Brain pericyte (primary cell): ENCODE data around the gene PPP1R13B.
"Not testable (repeated sequence)": the region's sequence is repeated elsewhere in the genome, so short reads cannot be mapped to it uniquely, and the experiment has no call there.

Experiments
- DNase-seq: peaks from one replicate; pipeline ENCODE4 v3.0.0-alpha.2; 2012; ENCODE audit warnings: low read depth, low spot score

The PPP1R13B gene, protein sequence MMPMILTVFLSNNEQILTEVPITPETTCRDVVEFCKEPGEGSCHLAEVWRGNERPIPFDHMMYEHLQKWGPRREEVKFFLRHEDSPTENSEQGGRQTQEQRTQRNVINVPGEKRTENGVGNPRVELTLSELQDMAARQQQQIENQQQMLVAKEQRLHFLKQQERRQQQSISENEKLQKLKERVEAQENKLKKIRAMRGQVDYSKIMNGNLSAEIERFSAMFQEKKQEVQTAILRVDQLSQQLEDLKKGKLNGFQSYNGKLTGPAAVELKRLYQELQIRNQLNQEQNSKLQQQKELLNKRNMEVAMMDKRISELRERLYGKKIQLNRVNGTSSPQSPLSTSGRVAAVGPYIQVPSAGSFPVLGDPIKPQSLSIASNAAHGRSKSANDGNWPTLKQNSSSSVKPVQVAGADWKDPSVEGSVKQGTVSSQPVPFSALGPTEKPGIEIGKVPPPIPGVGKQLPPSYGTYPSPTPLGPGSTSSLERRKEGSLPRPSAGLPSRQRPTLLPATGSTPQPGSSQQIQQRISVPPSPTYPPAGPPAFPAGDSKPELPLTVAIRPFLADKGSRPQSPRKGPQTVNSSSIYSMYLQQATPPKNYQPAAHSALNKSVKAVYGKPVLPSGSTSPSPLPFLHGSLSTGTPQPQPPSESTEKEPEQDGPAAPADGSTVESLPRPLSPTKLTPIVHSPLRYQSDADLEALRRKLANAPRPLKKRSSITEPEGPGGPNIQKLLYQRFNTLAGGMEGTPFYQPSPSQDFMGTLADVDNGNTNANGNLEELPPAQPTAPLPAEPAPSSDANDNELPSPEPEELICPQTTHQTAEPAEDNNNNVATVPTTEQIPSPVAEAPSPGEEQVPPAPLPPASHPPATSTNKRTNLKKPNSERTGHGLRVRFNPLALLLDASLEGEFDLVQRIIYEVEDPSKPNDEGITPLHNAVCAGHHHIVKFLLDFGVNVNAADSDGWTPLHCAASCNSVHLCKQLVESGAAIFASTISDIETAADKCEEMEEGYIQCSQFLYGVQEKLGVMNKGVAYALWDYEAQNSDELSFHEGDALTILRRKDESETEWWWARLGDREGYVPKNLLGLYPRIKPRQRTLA

DNA sequence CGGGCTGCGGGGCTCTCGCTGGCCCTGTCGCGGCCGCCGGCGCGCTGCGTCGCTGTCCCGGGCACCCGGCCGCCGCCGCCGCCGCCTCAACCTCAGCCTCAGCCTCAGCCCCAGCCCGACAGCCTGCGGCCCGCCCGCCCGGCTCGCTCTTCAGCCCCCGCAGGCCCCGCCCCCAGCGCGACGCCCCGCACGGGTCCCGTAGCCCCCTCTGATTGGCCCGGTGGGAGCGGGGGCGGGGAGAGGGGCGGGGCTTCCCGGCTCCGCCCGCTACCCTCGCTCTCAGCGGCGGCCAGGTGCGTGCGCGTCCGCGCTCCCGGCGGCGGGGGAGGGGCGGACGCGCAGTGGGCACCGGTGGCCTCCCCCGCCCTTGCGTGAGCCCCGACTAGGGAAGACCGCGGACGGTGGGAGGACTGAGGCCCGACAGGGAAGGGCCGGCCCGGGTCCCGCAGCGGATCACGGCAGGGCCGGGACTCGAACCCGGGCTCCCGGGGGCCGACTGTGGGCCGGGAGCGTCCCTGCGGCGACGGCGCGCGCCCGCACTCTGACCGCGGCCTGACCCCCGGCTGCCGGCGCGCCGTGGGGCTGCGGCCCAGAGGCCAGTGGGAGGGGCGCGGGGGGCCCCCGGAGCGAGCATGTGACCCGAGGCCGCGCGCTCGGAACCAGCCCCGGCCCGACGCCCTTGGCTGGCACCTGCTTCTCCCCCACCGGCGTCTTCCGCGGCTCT lies at the start of gene PPP1R13B:
Gene PPP1R13B, minus strand, starts transcription at position 125 of the 724 bp plus-strand sequence. CDS start 268 bp downstream, outside the sequence.
- no peak for DNase-seq

DNA sequence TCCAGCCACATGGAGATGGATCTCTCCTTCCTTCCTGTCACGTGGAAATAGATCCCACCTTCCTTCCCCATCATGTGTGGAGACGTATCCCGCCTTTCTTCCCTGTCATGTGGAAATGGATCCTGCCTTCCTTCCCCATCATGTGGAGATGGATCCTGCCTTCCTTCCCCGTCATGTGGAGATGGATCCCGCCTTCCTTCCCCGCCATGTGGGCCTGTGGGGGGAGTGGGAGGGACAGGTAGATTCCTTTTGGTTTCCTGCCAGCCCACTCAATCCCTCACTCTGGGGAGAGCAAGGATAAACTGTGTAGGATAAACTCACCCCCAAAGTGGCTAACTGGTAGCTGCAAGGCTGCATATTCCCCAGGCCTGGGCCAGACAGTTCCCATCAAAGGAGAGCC lies 49.2 kb upstream of the PPP1R13B start:
- no peak for DNase-seq

DNA sequence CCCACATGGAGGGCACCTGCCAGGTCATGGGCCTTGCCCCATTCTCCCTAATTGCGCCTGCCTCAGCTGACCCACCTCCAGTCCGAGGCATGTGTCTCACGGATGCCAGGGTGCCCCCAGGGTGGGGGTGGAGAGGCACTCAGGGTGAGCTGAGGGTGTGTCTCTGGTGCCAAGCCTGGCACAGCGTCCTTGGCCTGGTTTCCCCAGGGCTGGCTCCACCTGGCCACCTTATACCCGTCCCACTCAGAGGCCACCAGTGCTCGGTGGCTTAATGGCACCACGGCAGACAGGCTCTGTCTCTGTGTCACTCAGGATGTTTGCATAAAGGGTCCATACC lies 47.3 kb upstream of the PPP1R13B start:
- no peak for DNase-seq

GRCh38 chr14:103894034-103894722 lies 46.8 kb upstream of the PPP1R13B start:
- DNase-seq, result no peak

DNA sequence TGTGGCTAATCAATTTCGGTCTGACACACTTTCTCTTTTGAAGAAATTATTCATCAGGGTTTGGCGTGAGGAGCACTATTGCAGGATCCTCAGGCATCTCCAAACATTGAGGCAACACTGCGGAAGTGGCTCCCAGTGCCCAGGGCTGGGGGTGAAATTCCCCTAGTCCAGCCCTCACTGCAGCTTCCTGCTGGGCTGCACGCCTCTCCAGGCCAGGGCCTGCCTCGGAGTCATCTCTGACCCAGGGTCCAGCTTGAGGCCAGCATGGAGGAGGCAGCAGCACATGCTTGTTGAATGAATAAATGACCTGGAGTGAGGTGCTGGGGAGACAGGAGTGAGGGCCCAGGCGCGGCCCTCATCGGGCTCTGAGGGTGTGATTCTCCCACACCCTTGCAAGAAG lies 44.9 kb upstream of the PPP1R13B start:
- DNase-seq, result no peak

- DNase-seq, result no peak
Observed at GRCh38 chr14:103891667-103892215, 44.4 kb upstream of the PPP1R13B start.

DNA sequence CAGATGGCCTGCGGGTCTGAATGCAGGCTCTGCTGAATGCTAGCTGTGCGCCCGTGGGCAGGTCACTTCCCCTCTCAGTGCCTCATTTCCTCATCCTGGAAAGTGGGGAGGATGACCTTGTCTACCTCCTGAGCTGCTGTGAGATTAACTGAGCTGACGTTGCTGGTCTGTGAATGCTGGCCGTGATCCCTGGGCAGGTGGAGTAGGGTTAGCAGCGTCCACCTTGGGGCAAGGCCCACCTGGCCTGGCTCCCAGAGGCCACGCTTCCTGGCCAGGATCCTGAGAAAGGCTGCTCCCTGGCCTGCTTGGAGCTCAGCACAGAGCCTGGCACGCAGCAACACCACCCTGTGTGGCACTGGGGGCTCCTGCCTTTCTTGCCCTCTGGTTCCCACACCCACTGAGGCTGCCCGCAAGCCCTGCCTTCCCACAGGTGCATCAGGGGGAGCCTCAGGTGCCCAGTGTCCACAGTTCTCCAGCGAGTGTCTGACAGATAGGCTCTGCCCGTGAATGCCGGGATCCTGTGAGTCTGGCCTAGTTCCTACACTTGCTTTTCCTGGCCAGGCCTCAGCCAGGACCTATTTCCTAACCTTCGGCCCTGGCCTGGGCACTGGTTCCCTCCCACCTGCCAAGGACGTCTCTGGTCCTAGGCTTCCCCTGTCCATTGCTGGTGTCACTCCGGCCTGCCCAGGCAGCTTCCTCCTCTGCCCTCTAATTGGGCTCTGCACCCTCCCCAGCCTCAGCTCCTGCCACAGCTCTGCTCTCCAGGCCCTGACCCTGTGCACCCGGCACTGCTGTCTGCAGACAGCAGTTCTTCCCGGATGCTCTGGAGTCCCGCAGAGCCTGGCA lies 43.7 kb upstream of the PPP1R13B start:
- DNase-seq, result no peak

DNA sequence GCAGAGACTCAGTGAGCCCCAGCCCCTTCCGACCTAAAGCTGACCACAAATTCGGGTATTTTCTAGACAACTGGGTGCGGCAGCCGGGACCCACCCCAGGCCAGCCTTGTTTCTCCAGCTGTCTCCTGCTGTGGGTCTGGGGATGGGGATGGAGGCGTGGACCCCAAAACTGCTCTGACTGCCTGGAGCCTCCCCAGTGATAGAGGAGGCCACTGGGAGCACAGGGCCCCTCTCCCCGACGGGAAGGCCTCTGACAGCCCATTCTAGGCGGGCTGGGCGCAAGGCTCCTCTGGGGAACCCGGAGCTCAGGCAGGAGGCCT lies 42.6 kb upstream of the PPP1R13B start:
- DNase-seq, result no peak

DNA sequence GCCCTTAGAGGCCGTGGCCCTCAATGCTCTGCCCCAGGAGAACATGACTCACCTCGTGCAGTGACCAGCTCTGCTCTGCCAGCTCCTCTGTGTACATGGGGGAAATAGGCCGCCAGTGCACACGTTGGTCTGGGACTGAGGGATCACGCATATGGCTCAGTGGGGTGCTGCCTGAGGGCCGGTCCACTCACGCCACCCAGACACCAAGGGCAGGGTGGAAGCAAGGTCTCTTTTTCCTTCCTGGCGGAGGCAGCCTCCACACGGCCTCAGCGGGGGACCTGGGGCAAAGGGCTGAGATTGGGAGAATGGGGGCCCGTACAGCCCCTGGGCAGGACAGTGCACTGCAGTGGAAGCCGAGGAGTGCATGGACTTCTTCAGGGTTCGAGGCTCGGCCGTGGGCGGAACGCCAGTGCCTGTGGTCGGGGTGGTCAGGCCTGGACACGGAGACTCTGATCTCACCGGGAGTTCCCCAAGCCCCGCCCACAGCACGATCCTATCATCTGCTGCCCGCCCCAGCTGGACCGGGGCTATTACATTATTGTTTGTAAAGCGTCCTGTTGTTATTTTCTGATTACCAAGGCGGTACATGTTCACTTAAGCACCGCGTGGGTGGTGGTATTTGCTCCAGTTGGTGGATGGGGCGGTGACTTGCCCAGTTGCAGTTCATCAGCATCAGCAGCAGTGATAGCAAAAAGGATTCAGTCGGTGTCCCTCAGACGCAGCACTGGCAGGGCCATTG lies 42.1 kb upstream of the PPP1R13B start:
- no peak for DNase-seq

DNA sequence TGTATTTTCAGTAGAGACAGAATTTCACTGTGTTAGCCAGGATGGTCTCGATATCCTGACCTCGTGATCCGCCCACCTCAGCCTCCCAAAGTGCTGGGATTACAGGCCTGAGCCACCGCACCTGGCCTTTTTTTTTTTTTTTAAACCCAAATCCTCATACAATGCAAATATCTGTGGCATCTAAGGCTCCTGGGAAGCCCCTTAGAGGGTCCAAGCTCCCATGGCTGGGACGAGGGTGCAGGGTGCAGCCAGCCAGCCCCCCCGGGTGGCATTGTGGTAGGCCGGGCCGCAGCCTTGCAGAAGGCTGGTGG lies 41.6 kb upstream of the PPP1R13B start:
- DNase-seq, result not testable (repeated sequence)

DNA sequence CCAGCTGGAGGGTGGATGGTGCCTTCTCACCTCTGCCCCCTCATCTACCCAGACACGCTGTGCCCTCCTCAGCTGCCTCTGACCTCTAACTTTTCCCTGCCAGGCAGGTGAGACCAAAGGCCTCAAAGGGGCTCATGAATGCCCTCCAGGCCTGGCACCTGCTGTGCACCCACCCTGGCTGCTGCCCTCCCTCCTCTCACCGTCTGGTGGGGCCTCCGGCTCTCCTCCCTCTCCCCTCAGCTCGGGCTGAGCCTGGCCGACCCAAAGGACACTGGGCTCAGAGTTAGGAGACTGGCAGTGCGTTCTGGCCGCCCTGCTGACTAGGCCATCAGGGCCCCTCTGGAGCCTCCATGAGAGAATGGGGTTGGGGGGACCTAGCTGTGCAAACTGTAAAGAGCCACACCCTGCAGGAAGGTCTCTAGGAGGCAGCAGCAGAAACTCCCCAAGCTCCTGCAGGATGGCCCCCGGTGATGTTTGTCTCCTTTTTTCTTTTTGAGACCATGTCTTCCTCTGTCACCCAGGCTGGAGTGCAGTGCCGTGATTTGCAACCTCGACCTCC lies 40.3 kb upstream of the PPP1R13B start:
- no peak for DNase-seq

- no peak for DNase-seq
Observed at GRCh38 chr14:103887170-103887501, 39.8 kb upstream of the PPP1R13B start.

DNA sequence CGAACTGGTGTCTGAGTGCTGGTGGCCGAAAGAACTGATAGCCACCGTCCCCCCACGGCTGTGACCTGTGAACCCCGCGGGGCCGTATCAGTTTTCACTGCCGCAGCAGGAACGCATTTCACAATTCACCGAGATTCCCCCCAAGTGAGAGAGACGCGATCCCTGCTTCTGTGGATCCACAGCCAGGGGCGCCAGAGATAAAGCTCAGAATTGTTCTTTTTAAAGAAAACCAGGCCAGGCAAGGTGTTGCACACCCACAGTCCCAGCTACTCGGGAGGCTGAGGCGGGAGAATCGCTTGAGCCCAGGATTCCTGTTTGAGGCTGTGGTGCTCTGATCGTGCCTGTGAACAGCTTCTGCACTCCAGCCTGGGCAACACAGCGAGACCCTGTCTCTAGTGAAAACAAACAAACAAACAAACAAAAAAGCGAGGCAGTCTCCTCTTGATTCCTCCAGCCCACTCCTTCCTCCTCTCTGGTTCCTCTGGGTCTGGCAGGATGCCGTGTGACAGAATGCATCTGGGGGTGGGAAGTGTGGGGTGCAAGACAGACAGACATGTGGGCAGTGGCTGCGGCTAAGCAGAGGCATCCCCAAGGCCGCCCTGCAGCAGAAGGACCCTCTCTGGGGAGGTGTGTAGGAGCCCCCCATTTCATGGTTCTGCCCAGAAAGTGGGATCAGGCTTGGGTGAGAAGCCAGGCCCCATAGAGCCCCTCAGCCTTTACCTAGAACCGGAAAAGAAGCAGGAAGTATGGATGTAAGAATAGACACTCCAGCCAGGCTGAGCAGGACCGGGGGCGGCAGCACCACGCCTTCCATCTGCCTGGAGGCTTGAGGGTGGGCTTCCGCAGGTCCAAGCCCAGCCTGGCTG lies 39.2 kb upstream of the PPP1R13B start:
- DNase-seq, result no peak

DNA sequence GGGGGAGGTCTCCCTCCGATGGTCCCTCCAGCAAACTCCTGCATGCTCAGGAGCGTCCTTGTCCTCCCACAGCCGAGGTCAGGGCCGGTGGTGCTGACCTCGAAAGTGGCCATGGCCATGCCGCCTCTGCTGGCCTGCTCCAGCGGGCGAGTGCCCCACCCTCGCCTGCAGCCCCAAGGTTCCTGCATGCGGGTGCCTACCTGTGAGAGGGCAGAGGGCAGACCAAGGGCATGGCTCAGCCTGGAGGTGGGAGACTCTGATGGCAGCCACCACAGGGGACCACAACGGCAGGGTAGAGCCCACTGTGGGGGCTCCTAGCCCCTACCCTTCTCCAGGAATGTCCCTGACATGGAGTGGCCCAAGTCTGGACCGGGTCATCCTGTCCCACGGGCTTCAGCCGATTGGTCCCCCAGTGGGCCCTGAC lies 38.1 kb upstream of the PPP1R13B start:
- DNase-seq, result no peak

- no peak for DNase-seq
Observed at GRCh38 chr14:103884854-103885253, 37.5 kb upstream of the PPP1R13B start.

DNA sequence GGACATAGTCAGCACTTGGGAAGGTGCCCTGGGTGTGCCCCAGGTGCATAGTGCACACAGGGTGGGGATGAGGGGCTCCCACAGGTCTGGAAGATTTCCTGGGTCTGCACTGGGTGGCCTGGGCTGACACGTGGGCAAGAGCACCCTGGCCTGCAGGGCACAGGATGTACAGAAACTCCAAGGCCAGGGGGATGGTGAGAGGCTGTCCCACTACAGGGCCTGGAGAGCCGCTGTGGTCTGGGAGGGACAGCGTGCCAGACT lies 35.8 kb upstream of the PPP1R13B start:
- DNase-seq, result no peak

DNA sequence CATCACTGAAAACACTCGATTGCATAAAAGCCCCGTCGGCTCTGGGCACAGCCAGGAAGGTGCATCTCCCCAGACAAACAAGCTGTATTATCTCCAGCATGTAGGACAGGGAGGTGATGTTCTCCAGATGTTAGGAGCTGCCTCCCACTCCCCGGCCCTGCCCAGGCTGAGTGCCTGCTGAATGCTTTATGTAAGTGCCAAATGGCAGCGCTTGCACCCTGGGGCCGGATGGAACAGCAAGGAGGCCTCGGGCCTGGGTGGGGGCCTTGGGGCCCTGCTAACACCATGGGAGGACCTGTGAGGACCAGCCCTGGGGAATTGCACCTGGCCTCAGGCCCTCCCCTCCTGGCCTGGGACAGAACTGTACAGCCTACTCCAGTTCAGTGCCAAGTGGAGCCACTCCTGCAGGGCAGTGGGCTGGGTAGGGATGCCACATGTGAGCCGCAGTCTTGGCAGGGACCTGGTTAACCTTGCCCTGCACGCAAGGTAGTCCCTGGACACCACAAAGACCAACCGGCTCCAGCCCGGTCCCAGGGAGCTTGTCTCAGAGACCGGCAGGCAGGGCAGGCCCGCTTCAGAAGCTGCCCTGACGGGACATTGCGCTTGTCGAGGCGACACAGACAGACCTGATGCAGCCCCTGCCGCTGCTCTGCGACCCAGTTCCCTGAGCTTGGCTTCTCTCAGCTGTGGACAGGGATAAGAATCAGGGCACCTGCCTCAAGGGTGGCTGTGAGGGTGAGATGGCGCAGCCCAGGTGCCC lies 35.3 kb upstream of the PPP1R13B start:
- DNase-seq, result no peak
